T-helper 1 cell treated with Interleukin-12 subunit alpha and Interleukin-12 subunit beta and Interleukin-4 antibody, amounts not matched to agents 30 μg/mL and 1 μg/mL, for 36 hours (primary cell): ENCODE data around the gene SHISA9.

Experiments used
- H3K27ac Mint-ChIP-seq: one replicate; pipeline ENCODE4 v1.8.0; 2021; ENCODE audit warnings: mild to moderate bottlenecking, mixed read lengths
- H3K27me3 Mint-ChIP-seq: one replicate; pipeline ENCODE4 v1.8.0; 2021; ENCODE audit warnings: low read depth, mixed read lengths
- H3K36me3 Mint-ChIP-seq: one replicate; pipeline ENCODE4 v1.8.0; 2021; ENCODE audit warnings: low read depth, mixed read lengths
- H3K4me1 Mint-ChIP-seq: one replicate; pipeline ENCODE4 v1.8.0; 2021; ENCODE audit warnings: low read depth, mixed read lengths
- H3K4me3 Mint-ChIP-seq: one replicate; pipeline ENCODE4 v1.8.0; 2021; ENCODE audit warnings: mild to moderate bottlenecking, moderate library complexity, mixed read lengths
- H3K9me3 Mint-ChIP-seq: one replicate; pipeline ENCODE4 v1.8.0; 2021; ENCODE audit warnings: mixed read lengths

Gene SHISA9

DNA sequence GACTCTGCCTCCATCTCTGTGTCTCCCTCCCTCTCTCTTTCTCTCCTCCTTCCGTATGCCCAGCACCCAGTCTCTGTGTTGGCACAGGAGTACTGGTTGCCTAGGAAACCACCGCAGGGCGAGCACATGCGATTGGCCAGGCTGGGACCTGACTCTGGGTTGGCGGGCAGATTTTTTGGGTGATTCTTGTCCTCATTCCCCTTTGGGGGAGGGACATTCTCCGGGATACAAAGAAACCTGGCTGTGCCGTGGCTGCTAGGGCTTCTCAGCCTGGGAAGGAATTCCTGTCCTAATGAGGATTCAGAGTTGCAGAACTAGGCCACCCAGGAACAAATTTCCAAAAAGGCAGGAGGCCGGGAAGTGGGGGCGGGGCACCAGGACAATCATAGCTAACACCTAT, 168.9 kb downstream of the SHISA9 start:
- Mint-ChIP-seq H3K27me3 (no peaks in the 10 kb centered on the region), H3K27ac (no peak overlapping the region), H3K9me3 (peaks cover 33% of the 10 kb centered on the region), H3K4me3 (no peak overlapping the region), H3K4me1 (no peaks in the 10 kb centered on the region), H3K36me3 (no peaks in the 10 kb centered on the region)

DNA sequence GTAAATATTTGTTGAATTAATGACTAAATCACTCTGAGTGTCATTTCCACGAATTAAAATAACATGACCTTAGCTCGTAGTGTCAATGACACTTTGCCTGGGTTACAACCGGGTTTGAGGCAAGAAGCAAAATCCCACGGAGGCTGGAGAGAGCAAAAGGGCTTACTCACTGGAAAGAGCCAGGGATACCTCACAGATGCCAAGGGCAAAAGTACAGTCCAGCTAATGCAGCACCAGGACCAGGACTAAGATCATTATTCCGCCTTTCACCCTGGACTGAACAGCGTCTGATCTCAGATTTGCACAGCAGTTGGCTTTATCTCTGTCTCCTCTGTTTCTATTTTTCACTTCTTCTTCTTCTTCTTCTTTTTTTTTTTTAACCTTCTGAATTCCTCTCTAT, 175.5 kb downstream of the SHISA9 start:
- H3K4me3 Mint-ChIP-seq = no peak overlapping the region
- H3K36me3 Mint-ChIP-seq = no peaks in the 10 kb centered on the region
- H3K27ac Mint-ChIP-seq = no peak overlapping the region
- H3K27me3 Mint-ChIP-seq = no peaks in the 10 kb centered on the region
- peaks cover 13% of the 10 kb centered on the region for H3K9me3 Mint-ChIP-seq
- no peaks in the 10 kb centered on the region for H3K4me1 Mint-ChIP-seq

DNA sequence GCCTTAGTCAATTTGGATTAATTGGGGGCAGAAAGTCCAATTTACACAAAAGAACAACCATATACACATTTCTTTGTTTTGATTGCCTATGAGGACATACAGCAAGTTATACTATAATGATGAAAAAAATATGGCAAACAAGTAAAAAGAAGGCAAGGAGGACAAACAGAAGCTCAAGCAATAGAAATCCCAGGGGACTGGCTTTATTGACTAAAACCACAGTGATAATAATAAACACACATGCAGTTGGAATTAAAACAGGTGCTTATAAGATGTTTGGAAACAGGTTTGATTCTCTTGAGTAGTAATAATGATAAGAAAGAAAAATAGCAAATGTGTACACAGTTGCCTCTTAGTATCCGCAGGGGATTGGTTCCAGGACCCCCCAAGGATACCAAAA, 176.4 kb downstream of the SHISA9 start:
- peaks cover 13% of the 10 kb centered on the region for H3K9me3 Mint-ChIP-seq
- no peaks in the 10 kb centered on the region for H3K27me3 Mint-ChIP-seq
- no peaks in the 10 kb centered on the region for H3K36me3 Mint-ChIP-seq
- H3K4me3 Mint-ChIP-seq = no peak overlapping the region
- no peak overlapping the region for H3K27ac Mint-ChIP-seq
- H3K4me1 Mint-ChIP-seq = no peaks in the 10 kb centered on the region

DNA sequence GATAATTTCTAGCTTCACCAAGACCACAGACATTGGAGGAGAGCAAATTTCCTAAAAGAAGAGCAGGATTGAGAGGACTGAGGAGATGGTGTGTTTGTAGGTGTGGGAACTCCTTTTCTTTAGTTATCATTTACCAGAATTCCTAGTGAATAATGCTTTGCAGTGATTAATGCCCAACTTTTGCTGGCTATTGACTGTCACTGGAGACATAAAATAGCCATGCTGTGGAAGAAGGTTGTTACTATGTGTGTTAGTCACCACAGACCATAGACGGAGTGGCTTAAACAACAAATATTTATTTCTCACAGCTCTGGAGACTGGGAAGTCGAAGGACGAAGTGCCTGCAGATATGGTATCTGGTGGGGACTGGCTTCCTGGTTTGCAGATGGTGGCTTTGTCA, 179.1 kb downstream of the SHISA9 start:
- no peaks in the 10 kb centered on the region for H3K27me3 Mint-ChIP-seq
- no peak overlapping the region for H3K4me3 Mint-ChIP-seq
- no peaks in the 10 kb centered on the region for H3K4me1 Mint-ChIP-seq
- no peaks in the 10 kb centered on the region for H3K36me3 Mint-ChIP-seq
- no peak overlapping the region for H3K27ac Mint-ChIP-seq
- H3K9me3 Mint-ChIP-seq = peaks cover 19% of the 10 kb centered on the region

DNA sequence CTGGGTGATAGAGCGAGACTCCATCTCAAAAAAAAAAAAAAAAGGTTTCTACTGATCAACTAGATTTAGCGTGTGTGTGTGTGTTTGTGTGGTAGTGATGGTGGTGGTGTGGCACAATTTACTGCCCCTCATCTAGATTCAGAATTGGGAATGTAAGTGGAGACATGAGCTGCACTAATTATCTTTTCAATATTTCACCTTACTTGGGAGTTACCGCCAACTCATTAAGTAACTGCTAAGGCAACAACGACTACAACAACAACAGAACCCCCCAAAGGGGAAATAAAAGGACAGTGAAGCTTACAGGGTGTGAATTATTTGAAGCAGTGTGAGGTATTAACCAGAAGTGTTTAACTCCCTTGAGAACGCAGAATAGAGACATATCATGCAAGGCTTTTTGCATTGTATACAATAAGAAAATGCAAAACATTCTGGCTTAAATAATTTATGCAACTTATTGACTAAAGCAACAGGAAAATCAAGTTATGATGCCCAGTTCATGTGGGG, 180.5 kb downstream of the SHISA9 start:
- H3K27me3 Mint-ChIP-seq = no peaks in the 10 kb centered on the region
- no peak overlapping the region for H3K4me3 Mint-ChIP-seq
- no peaks in the 10 kb centered on the region for H3K4me1 Mint-ChIP-seq
- H3K27ac Mint-ChIP-seq = no peak overlapping the region
- peaks cover 25% of the 10 kb centered on the region for H3K9me3 Mint-ChIP-seq
- H3K36me3 Mint-ChIP-seq = no peaks in the 10 kb centered on the region

DNA sequence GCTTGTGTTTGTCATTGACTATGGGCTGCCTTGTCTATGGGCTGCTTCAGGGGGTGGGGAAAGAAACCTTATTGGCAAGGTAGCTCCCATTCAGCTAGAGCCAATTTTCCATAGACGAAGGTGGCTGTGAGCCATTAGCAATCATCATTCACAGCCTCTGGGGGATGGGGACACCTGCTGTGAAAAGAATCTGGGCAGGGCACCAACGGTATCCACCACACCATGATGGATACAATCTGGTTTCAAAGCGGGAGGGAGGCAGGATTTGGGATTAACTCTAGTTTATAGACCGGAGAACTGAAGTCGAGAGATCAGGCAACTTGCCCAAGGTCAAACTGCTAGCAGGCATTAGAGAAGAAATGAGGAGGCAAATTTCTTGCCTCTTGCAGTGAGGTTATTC, 182.3 kb downstream of the SHISA9 start:
- no peaks in the 10 kb centered on the region for H3K4me1 Mint-ChIP-seq
- H3K9me3 Mint-ChIP-seq = peaks cover 25% of the 10 kb centered on the region
- no peaks in the 10 kb centered on the region for H3K27me3 Mint-ChIP-seq
- H3K27ac Mint-ChIP-seq = no peak overlapping the region
- H3K36me3 Mint-ChIP-seq = no peaks in the 10 kb centered on the region
- H3K4me3 Mint-ChIP-seq = no peak overlapping the region

DNA sequence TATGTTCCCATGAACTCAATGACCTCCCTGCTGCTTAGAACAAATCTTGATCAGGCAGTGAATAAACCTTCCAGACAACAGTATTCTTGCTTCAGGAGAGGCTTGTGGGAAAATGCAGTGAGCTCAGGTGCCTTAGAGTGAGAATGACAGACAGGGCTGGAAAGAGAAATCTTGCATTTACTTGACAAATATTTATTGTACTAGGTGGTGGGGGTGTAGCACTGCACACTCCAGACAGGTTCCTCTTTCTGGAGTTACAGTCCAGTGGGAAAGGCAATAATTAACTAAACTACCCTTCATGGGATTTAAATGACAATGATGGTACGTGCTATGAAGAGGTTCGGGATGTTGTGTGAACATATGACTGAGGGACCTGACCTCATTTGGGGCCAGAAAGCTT, 182.9 kb downstream of the SHISA9 start:
- Mint-ChIP-seq H3K9me3 (peaks cover 25% of the 10 kb centered on the region), H3K36me3 (no peaks in the 10 kb centered on the region), H3K27me3 (no peaks in the 10 kb centered on the region), H3K4me3 (no peak overlapping the region), H3K27ac (no peak overlapping the region), H3K4me1 (no peaks in the 10 kb centered on the region)

DNA sequence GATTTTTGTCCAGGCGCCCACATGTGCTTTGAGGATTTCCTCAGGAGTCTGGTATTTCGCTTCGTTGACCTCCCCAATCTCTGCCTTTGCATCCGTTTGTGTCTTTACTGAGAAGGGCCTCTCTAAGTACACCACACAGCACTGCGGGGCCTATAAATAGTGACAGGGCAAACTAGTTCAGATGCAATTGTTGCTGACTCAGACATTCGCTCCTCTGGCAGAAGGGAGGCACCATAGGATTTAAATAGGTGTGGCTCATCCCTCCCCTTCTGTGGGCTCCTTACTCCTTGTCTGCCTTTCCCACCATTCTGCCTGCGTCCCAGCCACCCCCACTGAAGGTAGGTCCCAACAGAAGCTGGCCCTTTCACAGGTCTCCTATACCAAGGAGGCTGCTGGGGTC, 192.3 kb downstream of the SHISA9 start:
- Mint-ChIP-seq H3K4me3 (no peak overlapping the region), H3K27me3 (no peaks in the 10 kb centered on the region), H3K27ac (no peak overlapping the region), H3K4me1 (no peaks in the 10 kb centered on the region), H3K9me3 (peaks cover 26% of the 10 kb centered on the region), H3K36me3 (no peaks in the 10 kb centered on the region)

DNA sequence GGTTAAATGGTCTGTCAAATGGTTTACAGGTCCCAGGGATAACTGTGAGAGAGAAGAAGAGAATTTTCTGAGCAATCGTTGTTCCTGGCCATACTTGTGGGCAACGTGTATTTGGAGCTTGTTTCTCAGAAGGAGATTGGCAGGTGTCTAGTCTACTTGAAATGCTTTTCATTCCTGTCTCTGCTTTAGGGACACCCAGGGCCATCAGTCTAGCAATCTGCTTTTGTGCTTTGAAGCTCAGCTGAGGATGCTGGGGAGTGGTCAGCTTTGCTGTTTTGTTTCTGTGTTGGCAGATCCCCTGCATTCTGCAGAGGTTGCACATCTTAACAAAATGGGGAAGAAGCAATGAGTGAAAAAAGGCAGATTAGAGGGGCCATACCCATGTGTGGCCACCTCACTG, 193.7 kb downstream of the SHISA9 start:
- peaks cover 24% of the 10 kb centered on the region for H3K9me3 Mint-ChIP-seq
- no peak overlapping the region for H3K27ac Mint-ChIP-seq
- H3K36me3 Mint-ChIP-seq = no peaks in the 10 kb centered on the region
- H3K4me3 Mint-ChIP-seq = no peak overlapping the region
- no peaks in the 10 kb centered on the region for H3K27me3 Mint-ChIP-seq
- H3K4me1 Mint-ChIP-seq = no peaks in the 10 kb centered on the region

DNA sequence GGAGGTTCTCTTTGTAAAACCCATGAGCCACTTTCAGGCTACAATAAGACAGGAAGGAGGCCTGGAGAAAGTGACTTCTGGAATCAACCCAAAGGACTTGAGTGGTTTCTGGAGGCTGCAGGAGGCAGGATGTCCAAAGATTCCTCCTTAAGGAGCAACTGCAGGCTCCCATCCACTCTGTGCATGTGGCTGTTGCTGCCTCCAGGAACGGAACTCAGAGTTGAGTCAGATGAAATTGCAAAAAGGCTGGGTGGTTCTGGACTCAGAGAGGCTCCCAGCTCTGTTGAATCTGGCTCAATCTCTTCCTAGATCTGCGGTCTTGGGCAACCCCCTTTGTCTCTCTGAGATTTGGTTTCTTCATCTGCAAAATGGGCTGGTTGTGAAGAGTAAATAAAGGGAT, 197.1 kb downstream of the SHISA9 start:
- no peaks in the 10 kb centered on the region for H3K27me3 Mint-ChIP-seq
- no peaks in the 10 kb centered on the region for H3K4me1 Mint-ChIP-seq
- H3K36me3 Mint-ChIP-seq = no peaks in the 10 kb centered on the region
- no peak overlapping the region for H3K4me3 Mint-ChIP-seq
- no peak overlapping the region for H3K27ac Mint-ChIP-seq
- H3K9me3 Mint-ChIP-seq = peaks cover 11% of the 10 kb centered on the region

DNA sequence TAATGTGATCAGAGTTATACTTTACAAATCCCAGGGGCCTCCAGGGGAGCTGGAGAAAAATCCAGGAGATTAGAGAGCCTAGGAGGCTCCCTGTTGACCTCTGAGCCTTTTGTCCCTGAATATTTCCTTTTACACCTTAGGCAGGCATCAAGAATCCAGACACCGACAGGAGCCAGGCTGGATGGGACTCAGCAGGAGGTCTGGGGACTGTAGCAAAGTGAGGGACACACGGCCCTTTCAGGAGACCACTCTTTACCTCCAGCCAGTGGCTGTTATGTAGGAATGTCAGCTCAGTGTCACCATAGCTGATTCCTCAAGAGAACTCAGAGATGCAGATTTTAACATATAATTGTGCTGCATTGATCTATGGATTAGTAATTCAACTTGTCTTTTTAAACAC, 198.4 kb downstream of the SHISA9 start:
- H3K4me1 Mint-ChIP-seq = no peaks in the 10 kb centered on the region
- no peak overlapping the region for H3K4me3 Mint-ChIP-seq
- peaks cover 4% of the 10 kb centered on the region for H3K9me3 Mint-ChIP-seq
- H3K27ac Mint-ChIP-seq = no peak overlapping the region
- no peaks in the 10 kb centered on the region for H3K27me3 Mint-ChIP-seq
- H3K36me3 Mint-ChIP-seq = no peaks in the 10 kb centered on the region

DNA sequence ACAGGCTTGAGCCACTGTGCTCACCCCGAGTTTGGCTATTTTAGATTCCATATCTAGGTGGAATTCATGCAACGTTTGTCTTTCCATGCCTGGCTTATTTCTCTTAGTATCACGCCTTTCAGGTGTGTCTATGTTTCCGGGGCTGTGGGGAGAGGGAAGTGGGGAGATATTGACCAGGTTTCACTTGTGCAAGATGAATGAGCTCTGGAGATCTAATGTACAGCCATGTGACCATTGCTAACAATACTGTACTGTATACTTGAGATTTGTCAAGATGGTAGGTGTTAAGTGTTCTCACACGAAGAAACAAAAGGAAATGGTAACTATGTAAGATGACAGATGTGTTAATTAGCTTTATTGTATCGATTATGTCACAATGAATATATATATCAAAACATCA, 199.6 kb downstream of the SHISA9 start:
- Mint-ChIP-seq H3K4me3 (no peak overlapping the region), H3K36me3 (no peaks in the 10 kb centered on the region), H3K27ac (no peak overlapping the region), H3K9me3 (peaks cover 10% of the 10 kb centered on the region), H3K4me1 (no peaks in the 10 kb centered on the region), H3K27me3 (no peaks in the 10 kb centered on the region)

DNA sequence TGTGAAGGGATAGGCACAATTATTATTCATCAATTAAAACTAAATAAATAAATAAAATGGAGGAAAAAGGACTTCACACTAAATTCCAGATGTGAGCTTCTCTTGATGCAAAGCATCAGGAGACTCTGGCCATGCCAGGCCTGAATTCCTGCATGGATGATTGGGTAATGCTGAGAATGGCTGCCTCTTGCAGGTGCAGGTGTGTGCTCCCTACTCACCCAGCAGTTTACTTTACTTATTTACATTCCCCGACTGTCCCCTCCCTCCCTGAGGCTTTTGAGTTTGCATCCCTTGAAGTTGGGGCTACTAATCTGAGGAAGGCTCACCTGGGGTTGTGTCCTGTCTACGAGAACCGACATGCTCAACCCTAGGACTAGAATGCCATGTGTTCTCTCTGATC, 200.4 kb downstream of the SHISA9 start:
- H3K36me3 Mint-ChIP-seq = no peaks in the 10 kb centered on the region
- H3K27me3 Mint-ChIP-seq = no peaks in the 10 kb centered on the region
- no peak overlapping the region for H3K4me3 Mint-ChIP-seq
- H3K9me3 Mint-ChIP-seq = peaks cover 17% of the 10 kb centered on the region
- H3K27ac Mint-ChIP-seq = no peak overlapping the region
- no peaks in the 10 kb centered on the region for H3K4me1 Mint-ChIP-seq

DNA sequence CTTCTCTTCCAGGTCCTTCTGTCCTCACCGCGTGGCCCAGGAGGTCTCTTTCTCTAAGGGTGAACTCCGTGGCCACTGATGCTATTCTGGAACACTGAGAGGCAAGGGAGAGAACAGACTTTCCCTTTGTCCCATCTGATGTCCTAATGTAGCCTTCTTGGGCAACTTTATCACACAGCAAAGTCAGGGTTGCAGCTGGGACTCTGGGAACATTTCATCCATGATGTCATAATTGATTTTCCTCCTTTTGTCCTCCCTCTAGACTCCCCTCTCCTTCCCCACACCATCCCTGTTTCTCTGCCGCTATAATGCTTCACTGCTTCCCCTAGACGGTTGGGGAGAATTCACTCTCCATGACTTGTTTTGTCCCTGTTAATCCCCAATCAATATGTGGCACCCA, 201.0 kb downstream of the SHISA9 start:
- Mint-ChIP-seq H3K36me3 (no peaks in the 10 kb centered on the region), H3K9me3 (peaks cover 19% of the 10 kb centered on the region), H3K27ac (no peak overlapping the region), H3K4me1 (no peaks in the 10 kb centered on the region), H3K4me3 (no peak overlapping the region), H3K27me3 (no peaks in the 10 kb centered on the region)

DNA sequence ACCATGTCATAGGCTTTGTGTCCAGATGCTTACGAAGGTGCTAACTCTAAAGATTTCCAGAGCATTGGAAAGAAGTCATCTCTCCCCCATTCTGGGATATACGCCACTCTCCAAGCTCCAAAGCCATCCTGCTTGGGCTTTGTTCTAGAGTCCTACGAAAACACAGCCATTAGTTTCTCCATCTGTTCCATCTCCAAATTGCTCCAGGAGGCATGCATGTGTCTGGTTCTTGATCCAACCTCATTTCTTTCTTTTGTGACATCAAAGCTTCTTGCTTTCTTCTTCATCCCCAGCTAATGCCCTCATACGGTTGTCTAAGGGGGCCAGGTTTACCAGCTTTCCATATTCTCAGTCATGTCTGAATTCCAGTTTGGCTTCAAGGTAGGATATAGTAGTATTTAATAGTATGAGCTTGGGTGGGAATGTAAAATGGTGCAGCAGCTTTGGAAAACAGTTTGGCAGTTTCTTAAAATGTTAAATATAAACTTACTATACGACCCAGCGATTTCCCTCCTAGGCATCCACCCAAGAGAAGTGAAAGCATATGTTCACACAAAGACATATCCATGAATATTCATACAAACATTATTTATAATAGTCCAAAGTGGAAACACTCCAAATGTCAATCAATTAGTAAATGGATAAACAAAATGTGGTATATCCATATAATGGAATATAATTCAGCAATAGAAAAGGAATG, 202.6 kb downstream of the SHISA9 start:
- H3K4me3 Mint-ChIP-seq = no peak overlapping the region
- no peaks in the 10 kb centered on the region for H3K36me3 Mint-ChIP-seq
- no peaks in the 10 kb centered on the region for H3K27me3 Mint-ChIP-seq
- H3K4me1 Mint-ChIP-seq = no peaks in the 10 kb centered on the region
- H3K9me3 Mint-ChIP-seq = peaks cover 22% of the 10 kb centered on the region
- no peak overlapping the region for H3K27ac Mint-ChIP-seq

DNA sequence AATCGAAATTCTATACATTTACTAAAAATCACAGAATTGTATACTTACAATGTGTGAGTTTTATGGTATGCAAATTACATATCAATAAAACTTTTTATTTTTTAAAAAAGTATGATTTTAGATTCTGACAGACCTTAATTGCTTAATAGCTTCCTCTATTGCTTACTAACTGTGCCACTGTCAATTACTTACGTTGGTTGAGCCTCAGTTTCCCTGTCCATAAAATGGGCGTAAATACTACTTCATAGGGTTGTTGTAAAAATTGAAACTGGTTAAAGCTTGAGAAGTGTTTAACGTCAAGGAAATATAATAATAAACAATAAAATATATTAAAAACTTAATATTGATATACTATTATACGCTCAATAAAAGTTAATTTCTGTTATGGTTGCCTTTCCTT, 203.4 kb downstream of the SHISA9 start:
- Mint-ChIP-seq H3K27me3 (no peaks in the 10 kb centered on the region), H3K4me3 (no peak overlapping the region), H3K36me3 (no peaks in the 10 kb centered on the region), H3K27ac (no peak overlapping the region), H3K4me1 (no peaks in the 10 kb centered on the region), H3K9me3 (peaks cover 19% of the 10 kb centered on the region)
